Mononuclear cell (primary cell): ENCODE results near the gene PAPPA. TPM values are rescaled to one million over a fixed set of nuclear protein-coding genes. Genes with fewer than 3 reads are reported as not detected.

Experiments
- H3K27me3 ChIP-seq: 2 replicates; pipeline ENCODE4 v1.6.0; 2011; ENCODE audit warnings: low read length, control low read depth; ENCODE audit not compliant: insufficient read depth
- H3K4me1 ChIP-seq: 2 replicates; pipeline ENCODE4 v1.5.1; 2011; ENCODE audit warnings: mild to moderate bottlenecking, low read length, control low read depth; ENCODE audit not compliant: insufficient read depth
- H3K4me3 ChIP-seq: 2 replicates; pipeline ENCODE4 v1.5.1; 2011; ENCODE audit warnings: mild to moderate bottlenecking, low read length, moderate library complexity
- H3K9me3 ChIP-seq: 2 replicates; pipeline ENCODE4 v1.5.1; 2011; ENCODE audit warnings: low read depth, mild to moderate bottlenecking, control low read depth, low read length
- total RNA-seq: library from RNA; depleted of rRNA; stranded (reverse); fragments of >200 nt; gene quantifications from one replicate; pipeline ENCODE4 v1.2.3, GENCODE V29; 2012

PAPPA gene
- total RNA-seq: under 0.01 TPM

GRCh38 chr9:116153765-116154333 lies at the start of gene PAPPA:
PAPPA (plus strand) TSS chr9:116153791; CDS start chr9:116154173, 382 bp downstream.
- H3K4me1 ChIP-seq: no peaks in the 10 kb centered on the region
- H3K27me3 ChIP-seq: peaks cover 74% of the 10 kb centered on the region
- no peak within 1 kb of the TSS for H3K4me3 ChIP-seq
- no peaks in the 10 kb centered on the region for H3K9me3 ChIP-seq

- H3K4me3 ChIP-seq: no peak overlapping the region
- no peaks in the 10 kb centered on the region for H3K27me3 ChIP-seq
- H3K4me1 ChIP-seq: no peaks in the 10 kb centered on the region
These were observed 49.4 kb upstream of the PAPPA start for GRCh38 chr9:116103976-116104820.

GRCh38 chr9:116112236-116112635 lies 41.4 kb upstream of the PAPPA start:
- no peaks in the 10 kb centered on the region for H3K9me3 ChIP-seq
- H3K27me3 ChIP-seq: no peaks in the 10 kb centered on the region
- no peaks in the 10 kb centered on the region for H3K4me1 ChIP-seq
- H3K4me3 ChIP-seq: no peak overlapping the region

More at GRCh38 chr9:116103976-116104820, 49.4 kb upstream of the PAPPA start:
- H3K9me3 ChIP-seq: no peaks in the 10 kb centered on the region

- H3K4me1 ChIP-seq: no peaks in the 10 kb centered on the region
- H3K27me3 ChIP-seq: no peaks in the 10 kb centered on the region
- no peaks in the 10 kb centered on the region for H3K9me3 ChIP-seq
- no peak overlapping the region for H3K4me3 ChIP-seq
These were observed 37.7 kb upstream of the PAPPA start for GRCh38 chr9:116115761-116116353.

- no peaks in the 10 kb centered on the region for H3K9me3 ChIP-seq
- H3K27me3 ChIP-seq: no peaks in the 10 kb centered on the region
- no peak overlapping the region for H3K4me3 ChIP-seq
These were observed 37.2 kb upstream of the PAPPA start for GRCh38 chr9:116116393-116116792.

GRCh38 chr9:116123171-116123570 lies 30.4 kb upstream of the PAPPA start:
- no peak overlapping the region for H3K4me3 ChIP-seq
- H3K9me3 ChIP-seq: no peaks in the 10 kb centered on the region
- H3K27me3 ChIP-seq: no peaks in the 10 kb centered on the region
- H3K4me1 ChIP-seq: no peaks in the 10 kb centered on the region

More at GRCh38 chr9:116116393-116116792, 37.2 kb upstream of the PAPPA start:
- no peaks in the 10 kb centered on the region for H3K4me1 ChIP-seq

- no peak overlapping the region for H3K4me3 ChIP-seq
- no peaks in the 10 kb centered on the region for H3K27me3 ChIP-seq
- no peaks in the 10 kb centered on the region for H3K9me3 ChIP-seq
- no peaks in the 10 kb centered on the region for H3K4me1 ChIP-seq
These were observed 29.0 kb upstream of the PAPPA start for GRCh38 chr9:116124472-116125040.

- Histone ChIP-seq H3K4me3 (no peak overlapping the region), H3K9me3 (no peaks in the 10 kb centered on the region), H3K27me3 (no peaks in the 10 kb centered on the region), H3K4me1 (no peaks in the 10 kb centered on the region)
These were observed 20.4 kb upstream of the PAPPA start for GRCh38 chr9:116133163-116133562.

- Histone ChIP-seq H3K9me3 (no peaks in the 10 kb centered on the region), H3K27me3 (no peaks in the 10 kb centered on the region), H3K4me1 (no peaks in the 10 kb centered on the region), H3K4me3 (no peak overlapping the region)
These were observed 18.6 kb upstream of the PAPPA start for GRCh38 chr9:116134975-116135374.

- Histone ChIP-seq H3K27me3 (no peaks in the 10 kb centered on the region), H3K4me1 (no peaks in the 10 kb centered on the region), H3K4me3 (no peak overlapping the region), H3K9me3 (no peaks in the 10 kb centered on the region)
These were observed 16.6 kb upstream of the PAPPA start for GRCh38 chr9:116137010-116137409.

GRCh38 chr9:116137581-116137980 lies 16.0 kb upstream of the PAPPA start:
- no peaks in the 10 kb centered on the region for H3K9me3 ChIP-seq
- H3K27me3 ChIP-seq: no peaks in the 10 kb centered on the region
- H3K4me3 ChIP-seq: no peak overlapping the region
- H3K4me1 ChIP-seq: no peaks in the 10 kb centered on the region

GRCh38 chr9:116141864-116142561 lies 11.6 kb upstream of the PAPPA start:
- Histone ChIP-seq H3K27me3 (no peaks in the 10 kb centered on the region), H3K4me3 (no peak overlapping the region), H3K9me3 (no peaks in the 10 kb centered on the region), H3K4me1 (no peaks in the 10 kb centered on the region)

- H3K9me3 ChIP-seq: no peaks in the 10 kb centered on the region
- no peaks in the 10 kb centered on the region for H3K4me1 ChIP-seq
- no peak overlapping the region for H3K4me3 ChIP-seq
- H3K27me3 ChIP-seq: no peaks in the 10 kb centered on the region
These were observed 10.7 kb upstream of the PAPPA start for GRCh38 chr9:116142706-116143492.

GRCh38 chr9:116144038-116144437 lies 9.6 kb upstream of the PAPPA start:
- no peaks in the 10 kb centered on the region for H3K9me3 ChIP-seq
- no peak overlapping the region for H3K4me3 ChIP-seq
- H3K4me1 ChIP-seq: no peaks in the 10 kb centered on the region
- peaks cover 1% of the 10 kb centered on the region for H3K27me3 ChIP-seq
